GM23248 (cell line): ENCODE measurements around the gene IGSF5.

Experiments
- EZH2 ChIP-seq: fragments of 200-600 bp; sonication (generic); IDR thresholded peaks from 2 replicates; pipeline ENCODE4 v1.6.1; 2018; ENCODE audit warnings: antibody characterized with exemption, mild to moderate bottlenecking; ENCODE audit not compliant: insufficient read depth, poor library complexity, severe bottlenecking
- EZH2phosphoT487 ChIP-seq: fragments of 200-600 bp; sonication (generic); IDR thresholded peaks from 2 replicates; pipeline ENCODE4 v1.6.1; 2018; ENCODE audit warnings: antibody characterized with exemption, moderate library complexity, mild to moderate bottlenecking, low read depth; ENCODE audit not compliant: insufficient read depth

DNA sequence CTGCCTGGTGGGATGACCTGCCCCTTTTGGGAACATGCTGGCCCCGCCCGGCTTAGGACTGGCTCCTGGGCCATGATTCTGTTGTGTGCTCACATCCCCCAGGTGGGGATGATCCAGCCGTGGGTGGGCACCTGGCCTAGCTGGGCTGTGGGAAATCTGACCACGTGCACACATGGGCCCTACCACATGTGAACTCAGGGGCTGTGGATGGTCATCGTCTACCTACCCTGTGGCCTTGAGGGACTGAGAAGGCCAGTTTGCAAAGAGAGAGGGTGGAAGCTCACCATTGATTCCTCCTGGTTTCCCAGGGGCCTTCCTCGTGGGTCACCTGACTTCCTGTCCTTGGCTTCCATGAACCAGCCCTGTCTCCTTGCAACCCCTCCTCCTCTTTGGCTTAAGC is 102.9 kb downstream of the IGSF5 start:
- TF ChIP-seq EZH2 (no peak), EZH2phosphoT487 (no peak)
